Dedifferentiated amniotic fluid mesenchymal stem cell (primary cell): ENCODE data around the gene SUCO.

ENCODE experiments used
- DNase-seq: peaks from one replicate; pipeline ENCODE4 v3.0.0-alpha.2; 2016; ENCODE audit errors: extremely low spot score

SUCO gene

GRCh38 chr1:172647987-172648386 is 115.0 kb downstream of the SUCO start:
- DNase-seq: no peak

DNA sequence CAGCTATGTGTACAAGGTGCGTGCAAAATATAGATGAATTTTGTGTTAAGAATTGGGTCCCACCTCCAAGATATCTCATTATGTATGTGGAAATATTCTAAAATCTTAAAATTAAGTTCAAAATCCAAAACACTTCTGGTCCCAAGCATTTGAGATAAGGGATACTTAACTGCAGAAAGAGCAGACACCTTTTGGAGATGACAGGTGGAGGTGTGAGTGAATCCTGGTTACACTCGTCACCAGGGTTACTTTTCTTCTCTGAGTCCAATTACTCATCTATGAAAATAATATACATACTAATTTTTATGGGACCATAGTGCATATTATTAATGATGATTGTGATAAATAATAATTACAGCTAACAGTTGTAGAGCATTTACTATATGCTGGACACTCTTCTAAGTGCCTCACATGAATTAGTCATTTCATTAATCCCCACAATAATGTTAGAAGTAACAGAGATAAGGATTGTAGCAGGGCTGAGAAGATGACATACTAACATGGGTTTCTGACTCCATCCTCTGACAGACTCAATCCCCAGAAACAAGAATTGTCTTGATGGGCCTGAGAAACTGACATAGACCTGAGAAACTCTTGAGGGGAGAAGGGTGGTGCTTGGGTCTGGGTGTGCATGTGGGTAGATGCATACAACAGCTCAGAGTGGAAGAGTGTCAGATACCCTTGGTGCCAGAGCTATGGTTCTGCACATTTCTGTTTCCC is 117.7 kb downstream of the SUCO start:
- no peak for DNase-seq

GRCh38 chr1:172653015-172653709 is 120.2 kb downstream of the SUCO start:
- no peak for DNase-seq

- DNase-seq: peak; percentile 66
Observed at GRCh38 chr1:172654535-172654934, 121.6 kb downstream of the SUCO start.

- DNase-seq: no peak
Observed at GRCh38 chr1:172656576-172656975, 123.6 kb downstream of the SUCO start.

DNA sequence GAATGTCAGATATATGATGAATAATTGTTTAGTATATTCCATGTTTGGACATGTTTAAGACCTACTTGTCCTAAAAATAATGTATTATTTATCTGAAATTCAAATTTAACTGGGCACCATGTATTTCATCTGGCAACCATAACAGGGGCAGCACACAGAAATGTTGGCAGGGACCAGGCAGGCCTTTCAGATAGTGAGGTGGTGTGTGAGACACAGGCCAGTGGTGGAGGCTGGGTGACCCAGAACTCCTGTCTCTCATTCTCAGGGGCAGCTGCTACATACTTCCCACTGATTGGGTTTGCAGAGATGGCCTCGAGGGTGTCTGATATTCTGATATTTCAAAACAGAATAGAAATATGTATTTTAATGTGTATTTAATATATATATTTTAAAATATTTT is 124.6 kb downstream of the SUCO start:
- DNase-seq: no peak

- DNase-seq: no peak
Observed at GRCh38 chr1:172658871-172659453, 126.0 kb downstream of the SUCO start, which contains the start of gene FASLG. TSS of gene FASLG (plus strand) at chr1:172659103. CDS start at chr1:172659202, 99 bp downstream.

- no peak for DNase-seq
Observed at GRCh38 chr1:172661107-172661506, 128.2 kb downstream of the SUCO start.
